Fibroblast of the aortic adventitia (primary cell): Measurements from ENCODE around the gene WBP11. TPM values are rescaled to one million over a fixed set of nuclear protein-coding genes. Genes with fewer than 3 reads are reported as not detected.

Experiments
- DNase-seq: peaks from one replicate; pipeline ENCODE4 v3.0.0-alpha.2; 2010; ENCODE audit warnings: low read depth
- H3K4me3 ChIP-seq: 2 replicates; pipeline ENCODE4 v1.5.1; 2011; ENCODE audit warnings: low read depth, mild to moderate bottlenecking, control low read depth, low read length, moderate library complexity
- CTCF ChIP-seq: IDR thresholded peaks from 2 replicates; pipeline ENCODE4 v1.5.1; 2011; ENCODE audit warnings: mild to moderate bottlenecking, low read length, control low read depth, inconsistent platforms; ENCODE audit not compliant: insufficient read depth
- total RNA-seq: library from RNA; depleted of rRNA; stranded (reverse); fragments of >200 nt; gene quantifications from 2 replicates; pipeline ENCODE4 v1.2.3, GENCODE V29; 2012; ENCODE audit warnings: low replicate concordance

WBP11 gene
- total RNA-seq, 1 donor, result 15.9 TPM

DNA sequence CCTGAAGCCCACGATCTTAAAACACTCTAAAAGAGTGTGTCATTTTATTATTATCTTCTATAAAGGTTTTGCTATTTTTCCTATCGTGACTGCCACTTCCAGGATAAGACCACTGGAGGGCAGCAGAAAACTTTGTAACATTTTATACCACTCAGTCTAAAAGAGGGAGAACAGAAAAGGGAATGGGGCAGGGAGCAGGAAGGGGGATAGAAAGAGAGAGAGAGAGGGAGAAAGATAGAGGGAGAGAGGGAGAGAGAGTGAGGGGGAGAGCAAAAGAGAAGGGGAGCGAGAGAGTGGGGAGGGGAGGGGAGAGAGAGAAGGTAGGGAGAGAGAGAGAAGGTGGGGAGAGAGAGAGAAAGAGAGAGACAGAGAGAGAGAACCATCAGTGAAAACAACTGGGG is 42.1 kb upstream of the WBP11 start:
- DNase-seq, result peak; percentile 80
- peak; percentile 70 for TF ChIP-seq CTCF
- no peak overlapping the region for H3K4me3 ChIP-seq

- H3K4me3 ChIP-seq, result no peak overlapping the region
- TF ChIP-seq CTCF, result no peak
- DNase-seq, result no peak
These were observed 41.1 kb upstream of the WBP11 start for GRCh38 chr12:14844401-14844800.

DNA sequence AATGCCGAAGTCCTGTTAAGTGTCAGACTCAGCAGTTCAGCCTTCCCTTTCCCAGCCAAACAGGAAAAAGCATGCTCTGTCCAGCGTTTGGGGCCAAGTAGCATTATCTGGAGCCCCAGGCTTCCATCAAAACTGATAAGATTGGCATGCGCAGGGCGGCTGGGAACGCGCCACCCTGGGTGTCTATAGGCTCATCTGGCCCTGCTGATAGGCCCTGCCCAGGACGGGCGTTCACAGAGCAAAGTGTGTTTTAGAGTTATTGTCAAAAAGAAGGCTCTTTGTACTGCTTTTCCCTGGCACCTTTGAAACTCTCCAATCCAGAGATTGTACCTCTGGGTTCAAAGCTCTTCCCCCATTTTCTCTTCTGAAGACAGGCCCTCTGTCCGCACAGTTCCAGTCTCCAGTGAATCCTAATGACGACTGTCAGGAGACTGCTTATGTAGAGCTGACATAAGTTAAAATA is 40.2 kb upstream of the WBP11 start, which contains the start of gene ART4:
Gene ART4 (minus strand): TSS at position 102 of the 463 bp plus-strand sequence. CDS start 413 bp downstream, outside the sequence.
- peak within 1 kb of the TSS; percentile 0 for H3K4me3 ChIP-seq
- no peak for TF ChIP-seq CTCF
- peak; percentile 56 for DNase-seq

- TF ChIP-seq CTCF, result no peak
- DNase-seq, result no peak
- no peak overlapping the region for H3K4me3 ChIP-seq
These were observed 39.0 kb upstream of the WBP11 start for GRCh38 chr12:14842315-14842714.

DNA sequence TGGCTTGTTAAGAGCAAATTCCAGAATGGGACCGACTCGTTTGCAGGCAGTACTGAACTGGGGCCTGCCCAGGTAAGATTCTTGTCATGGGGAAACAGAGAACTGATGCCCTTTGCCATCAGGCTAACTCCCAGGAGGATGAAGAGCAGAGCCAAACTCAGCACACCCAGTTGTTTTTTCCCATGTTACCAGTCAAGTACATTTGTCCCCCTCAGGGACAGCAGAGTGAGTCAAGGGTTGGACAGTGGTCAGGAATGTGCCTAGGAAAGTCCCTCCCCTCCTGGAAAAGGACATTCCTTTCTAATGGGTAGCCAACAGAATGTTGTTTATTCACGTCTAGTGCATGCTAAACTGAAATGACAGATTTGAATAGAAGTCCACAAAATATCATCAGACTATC is 38.5 kb upstream of the WBP11 start:
- no peak for TF ChIP-seq CTCF
- peak; percentile 63 for DNase-seq
- peak overlapping the region; percentile 3 for H3K4me3 ChIP-seq

DNA sequence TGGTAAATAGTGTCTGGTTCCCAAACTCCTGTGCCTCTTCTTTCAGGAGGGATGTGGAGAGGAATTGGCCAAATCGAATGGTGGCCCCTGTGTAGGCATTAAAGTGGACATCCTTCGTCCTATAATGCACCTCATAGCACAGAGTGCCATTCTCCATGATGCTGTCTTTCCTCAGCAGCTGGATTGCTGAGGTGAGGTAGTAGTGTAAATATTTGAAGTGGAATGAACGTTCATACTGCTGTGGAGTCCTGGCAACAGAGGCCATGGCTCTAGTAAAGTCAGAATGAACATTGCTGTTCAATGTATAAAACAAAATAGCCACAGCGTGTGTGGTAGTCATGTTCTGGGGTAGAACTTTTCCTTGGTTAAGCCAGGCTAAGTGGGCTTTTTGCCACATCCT is 37.3 kb upstream of the WBP11 start:
- TF ChIP-seq CTCF, result no peak
- no peak overlapping the region for H3K4me3 ChIP-seq
- no peak for DNase-seq

GRCh38 chr12:14839262-14839661 is 36.0 kb upstream of the WBP11 start:
- no peak overlapping the region for H3K4me3 ChIP-seq
- DNase-seq, result no peak
- TF ChIP-seq CTCF, result no peak
